NCI-H524 (cell line): ENCODE data around the gene HNMT.
"Not testable (repeated sequence)": the region's sequence is repeated elsewhere in the genome, so short reads cannot be mapped to it uniquely, and the experiment has no call there.

Experiments
- DNase-seq, 2 experiments: peaks; one replicate each; lab custom pipeline; 2025; lab: John Stamatoyannopoulos, UW

HNMT gene

DNA sequence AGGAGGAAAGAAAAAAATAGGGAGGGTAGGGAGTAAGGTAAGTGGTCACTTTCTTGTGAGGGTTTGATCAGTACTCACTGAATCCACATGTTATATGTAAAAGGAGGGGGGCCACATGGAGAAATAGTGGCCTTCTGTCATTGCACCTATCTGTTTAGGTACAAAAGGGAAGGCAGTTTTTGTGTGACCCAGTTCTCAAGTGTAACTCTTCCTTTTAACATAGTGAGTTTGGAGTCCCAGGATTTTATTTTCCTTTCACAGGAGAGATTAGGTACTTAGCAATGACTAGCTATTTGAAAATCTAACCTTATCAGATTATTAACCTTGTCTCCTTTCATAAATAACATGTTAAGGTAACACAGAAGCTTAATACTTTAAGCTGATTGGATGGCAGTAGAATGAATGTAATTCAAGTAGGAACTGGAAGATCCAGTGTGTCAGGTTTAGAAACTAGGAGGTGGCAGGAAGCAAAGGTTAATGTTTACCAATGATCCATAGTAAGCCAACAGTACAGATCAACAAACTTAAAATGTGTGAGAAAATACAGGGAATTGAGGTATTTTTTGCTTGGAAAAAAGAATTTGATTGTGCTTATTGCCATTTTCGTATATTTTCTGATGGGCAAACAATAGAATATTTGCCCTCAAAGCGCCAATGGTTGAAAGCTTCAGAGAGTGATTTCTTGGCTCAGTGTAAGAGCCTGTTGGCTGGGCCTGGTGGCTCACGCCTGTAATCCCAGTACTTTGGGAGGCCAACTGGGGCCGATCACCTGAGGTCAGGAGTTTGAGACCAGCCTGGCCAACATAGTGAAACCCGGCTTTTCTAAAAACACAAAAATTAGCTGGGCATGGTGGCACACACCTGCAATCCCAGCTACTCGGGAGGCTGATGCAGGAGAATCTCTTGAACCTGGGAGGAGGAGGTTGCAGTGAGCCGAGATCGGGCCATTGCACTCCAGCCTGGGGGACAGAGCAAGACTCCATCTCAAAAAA, 11.3 kb downstream of the HNMT start:
- no peak for DNase-seq

DNA sequence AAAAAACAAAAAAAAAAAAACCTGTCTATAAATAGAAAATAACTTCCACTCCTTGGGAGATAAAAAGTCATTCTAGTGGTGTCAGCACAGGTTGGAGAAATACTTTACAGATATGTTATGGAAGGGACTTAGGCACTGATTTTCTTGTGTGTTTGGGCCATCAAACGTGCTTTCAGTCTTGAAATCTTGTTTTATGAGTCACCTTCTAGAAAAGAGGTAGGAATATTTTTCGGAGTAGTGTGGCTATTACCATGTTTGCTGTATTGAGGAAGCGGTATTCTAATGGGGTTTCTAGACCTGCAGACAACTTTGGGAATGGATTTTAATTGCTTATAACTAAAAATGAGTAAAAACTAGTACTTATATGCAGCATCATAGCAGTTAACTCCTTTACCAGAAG, 12.0 kb downstream of the HNMT start:
- DNase-seq: no peak

DNA sequence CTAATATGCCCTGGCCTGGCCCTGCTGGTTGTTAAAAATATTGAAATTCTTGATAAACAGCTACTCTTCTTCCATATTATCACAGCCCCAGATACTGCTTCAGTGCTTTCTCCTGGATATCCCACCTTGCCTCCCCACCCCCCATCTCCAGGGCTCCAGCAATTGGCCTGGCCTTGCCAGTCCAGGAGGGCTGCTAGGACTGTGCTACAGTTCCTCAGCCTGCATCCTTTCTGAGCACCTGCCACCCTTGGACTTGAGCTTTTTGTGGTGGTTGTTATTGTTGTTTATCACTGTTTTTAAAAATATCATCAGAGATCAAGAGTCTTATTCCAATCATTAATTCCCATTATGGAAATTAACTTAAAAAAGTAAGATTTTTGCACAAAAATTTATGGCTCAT, 13.5 kb downstream of the HNMT start:
- DNase-seq: no peak

DNA sequence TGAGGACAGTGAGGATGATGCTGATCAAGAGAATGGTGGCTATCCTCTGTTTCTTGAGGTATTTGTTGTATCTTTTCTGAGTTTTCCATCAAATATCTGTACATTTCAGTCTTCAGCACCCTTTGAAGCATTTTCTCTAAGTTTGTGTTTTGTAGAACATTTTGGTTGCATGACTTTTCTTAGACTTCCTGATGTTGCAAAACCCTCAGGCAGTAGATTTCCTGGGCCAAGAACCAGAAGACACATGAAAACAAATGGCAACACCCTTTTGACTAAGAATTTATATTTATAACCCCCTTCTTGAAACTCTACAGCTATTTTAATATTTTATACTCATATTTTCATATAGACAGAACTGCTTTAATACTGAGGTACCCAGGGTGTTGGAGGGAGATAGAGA, 16.2 kb downstream of the HNMT start:
- no peak for DNase-seq

DNA sequence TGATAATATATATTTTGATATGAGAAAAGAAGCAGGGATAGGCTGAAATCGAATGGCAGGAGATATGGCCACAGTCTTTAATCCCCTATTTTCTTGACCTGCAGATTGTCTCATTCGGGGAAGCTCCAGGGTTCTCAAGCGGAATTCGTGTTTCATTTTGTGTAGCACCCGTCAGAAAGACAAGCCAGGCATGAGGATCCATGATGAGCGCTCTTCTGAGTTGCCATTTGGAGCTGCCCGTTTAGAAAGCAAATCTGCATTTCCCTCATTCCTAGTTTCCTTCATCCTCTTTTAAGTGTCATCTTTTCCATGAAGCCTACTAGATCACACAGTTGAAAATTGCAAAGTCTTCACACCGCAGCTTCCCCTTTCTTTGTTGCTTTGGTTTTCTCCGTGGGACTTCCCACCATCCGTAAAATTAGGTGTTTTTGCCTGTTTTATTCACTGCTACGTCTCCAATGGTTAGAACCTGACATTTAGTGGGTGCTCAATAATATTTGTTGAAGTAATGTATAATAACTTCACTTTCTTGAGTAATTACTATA, 16.9 kb downstream of the HNMT start:
- DNase-seq: no peak

DNA sequence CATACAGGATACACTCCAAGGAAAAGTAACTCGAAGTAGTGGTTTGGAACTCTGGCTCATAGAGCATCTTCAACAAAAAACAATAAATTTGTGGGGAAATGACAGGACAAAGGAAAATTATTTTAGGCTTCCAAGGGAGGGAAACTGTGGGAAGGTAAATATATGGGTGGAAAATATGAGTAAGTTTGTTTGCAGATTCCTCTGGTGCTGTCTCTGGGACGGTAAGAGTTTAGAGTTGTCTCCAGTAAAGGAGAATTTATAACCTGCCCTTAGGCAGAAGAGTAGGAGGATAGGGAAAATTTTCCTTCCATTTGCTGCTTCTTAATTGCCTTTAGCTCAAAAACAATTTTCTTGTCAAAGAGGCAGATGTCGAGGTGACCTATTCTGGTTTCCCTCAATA, 19.3 kb downstream of the HNMT start:
- no peak for DNase-seq

DNA sequence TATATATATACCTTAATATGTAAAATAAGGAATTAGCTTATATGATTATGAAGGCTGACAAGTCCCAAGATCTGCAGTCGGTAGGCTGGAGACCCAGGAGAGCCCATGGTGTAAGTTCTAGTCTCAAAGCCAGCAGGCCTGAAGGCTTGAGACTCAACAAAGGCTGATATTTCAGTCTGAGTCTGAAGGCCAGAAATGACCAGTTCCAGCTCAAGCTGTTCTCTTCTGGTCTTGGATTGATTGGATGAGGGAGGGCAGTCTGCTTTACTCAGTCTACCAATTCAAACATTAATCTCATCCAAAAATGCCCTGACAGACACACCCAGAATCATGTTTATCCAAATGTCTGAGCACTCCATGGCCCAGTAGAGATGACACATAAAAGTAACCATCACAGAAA, 22.0 kb downstream of the HNMT start:
- no peak for DNase-seq

DNA sequence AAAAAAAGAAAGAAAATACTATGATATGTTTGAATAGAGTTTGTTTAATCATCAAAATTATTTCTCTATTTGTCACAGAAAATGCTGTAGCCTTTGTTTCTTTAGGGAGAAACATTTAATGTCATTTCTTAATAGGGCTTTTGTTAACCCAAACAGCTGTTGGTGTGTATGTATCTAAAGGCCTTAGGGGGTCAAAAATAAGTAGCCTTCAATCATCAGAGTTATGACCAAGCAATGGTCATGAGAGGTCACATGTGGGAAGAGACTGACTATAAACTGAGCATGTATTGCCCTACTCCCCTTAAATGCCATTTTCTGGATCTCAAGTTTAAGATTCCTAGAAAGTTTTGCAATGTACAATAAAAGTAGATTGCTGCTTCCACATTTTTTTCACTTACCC, 22.7 kb downstream of the HNMT start:
- no peak for DNase-seq

DNA sequence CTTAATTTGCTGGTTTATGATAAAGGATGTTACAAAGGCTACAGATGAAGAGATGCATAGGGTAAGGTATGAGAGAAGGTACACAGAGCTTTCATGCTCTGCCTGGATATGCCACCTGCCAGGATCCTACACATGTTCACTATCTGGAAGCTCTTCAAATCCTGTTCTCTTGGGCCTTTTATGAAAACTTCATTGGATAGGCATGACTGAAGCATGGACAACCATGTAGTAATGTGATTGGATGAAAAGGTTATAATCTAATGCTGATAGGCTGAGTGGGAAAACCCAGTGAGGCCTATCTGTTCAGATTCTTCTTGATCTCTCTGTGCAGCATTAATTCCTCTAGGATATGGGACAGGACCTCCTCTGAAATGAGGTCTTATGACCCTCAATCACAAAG, 26.8 kb downstream of the HNMT start:
- no peak for DNase-seq

DNA sequence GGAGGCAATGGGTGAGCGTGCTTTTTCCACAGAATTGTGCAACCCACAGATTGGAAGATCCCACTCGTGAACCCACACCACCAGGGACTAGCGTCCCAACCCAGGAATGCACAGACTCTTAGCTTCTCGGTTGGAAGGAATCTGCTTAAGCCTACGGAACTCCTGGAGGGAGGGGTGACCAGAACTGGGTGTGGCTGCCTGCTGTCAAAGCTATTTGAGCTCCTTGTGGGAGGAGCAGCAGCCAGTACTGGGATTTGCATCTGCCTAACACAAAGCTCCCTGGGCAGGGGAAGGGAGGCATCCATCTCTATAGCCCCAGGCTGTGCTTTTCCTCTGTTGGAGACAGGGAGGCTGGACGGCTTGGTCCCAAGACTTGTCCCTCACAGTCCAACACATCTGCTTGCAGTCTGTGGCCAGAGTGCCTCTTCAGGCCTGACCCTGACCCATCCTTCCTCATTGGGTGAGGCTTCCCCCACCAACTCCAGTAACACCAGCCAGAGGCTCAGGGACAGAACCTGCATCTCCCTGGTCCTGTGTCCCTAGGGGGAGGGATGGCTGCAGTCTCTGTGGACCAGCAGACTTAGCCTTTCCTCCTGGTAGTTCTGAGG, 27.9 kb downstream of the HNMT start:
- no peak for DNase-seq

DNA sequence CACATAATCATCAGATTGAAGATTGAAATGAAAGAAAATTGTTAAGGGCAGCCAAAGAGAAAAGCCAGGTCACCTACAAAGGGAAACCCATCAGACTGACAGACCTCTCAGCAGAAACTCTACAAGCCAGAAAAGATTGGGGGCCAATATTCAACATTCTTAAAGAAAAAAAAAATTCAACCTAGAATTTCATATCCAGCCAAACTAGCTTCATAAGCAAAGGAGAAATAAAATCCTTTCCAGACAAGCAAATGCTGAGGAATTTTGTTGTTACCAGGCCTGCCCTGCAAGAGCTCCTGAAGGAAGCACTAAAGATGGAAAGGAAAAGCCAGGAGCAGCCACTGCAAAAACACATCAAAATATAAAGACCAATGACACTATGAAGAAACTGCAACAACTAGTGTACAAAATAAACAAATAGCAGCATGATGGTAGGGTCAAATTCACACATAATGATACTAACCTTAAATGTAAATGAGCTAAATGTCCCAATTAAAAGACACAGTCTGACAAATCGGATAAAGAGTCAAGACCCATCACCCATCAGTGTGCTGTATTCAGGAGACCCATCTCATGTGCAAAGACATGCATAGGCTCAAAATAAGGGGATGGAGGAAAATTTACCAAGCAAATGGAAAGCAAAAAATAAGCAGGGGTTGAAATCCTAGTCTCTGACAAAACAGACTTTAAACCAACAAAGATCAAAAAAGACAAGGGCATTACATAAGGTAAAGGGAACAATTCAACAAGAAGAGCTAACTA, 29.6 kb downstream of the HNMT start:
- DNase-seq: not testable (repeated sequence)

DNA sequence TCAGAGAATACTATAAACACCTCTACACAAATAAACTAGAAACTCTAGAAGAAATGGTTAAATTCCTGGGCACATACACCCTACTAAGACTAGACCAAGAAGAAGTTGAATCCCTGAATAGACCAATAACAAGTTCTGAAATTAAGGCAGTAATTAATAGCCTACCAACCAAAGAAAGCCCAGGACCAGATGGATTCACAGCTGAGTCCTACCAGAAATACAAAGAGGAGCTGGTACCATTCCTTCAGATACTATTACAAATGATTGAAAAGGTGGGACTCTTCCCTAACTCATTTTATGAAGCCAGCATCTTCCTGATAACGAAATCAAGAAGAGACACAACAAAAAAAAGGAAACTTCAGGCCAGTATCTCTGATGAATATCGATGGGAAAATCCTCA, 31.1 kb downstream of the HNMT start:
- DNase-seq: not testable (repeated sequence)

DNA sequence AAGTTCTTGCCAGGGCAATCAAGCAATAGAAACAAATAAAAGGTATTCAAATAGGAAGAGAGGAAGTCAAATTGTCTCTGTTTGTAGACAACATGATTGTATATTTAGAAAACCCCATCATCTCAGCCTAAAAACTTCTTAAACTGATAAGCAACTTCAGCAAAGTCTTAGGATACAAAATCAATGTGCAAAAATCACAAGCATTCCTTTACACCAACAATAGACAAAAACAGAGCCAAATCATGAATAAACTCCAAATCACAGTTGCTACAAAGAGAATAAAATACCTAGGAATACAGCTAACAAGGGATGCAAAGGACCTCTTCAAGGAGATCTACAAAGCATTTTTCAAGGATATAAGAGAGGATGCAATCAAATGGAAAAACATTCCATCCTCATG, 31.9 kb downstream of the HNMT start:
- DNase-seq: not testable (repeated sequence)

DNA sequence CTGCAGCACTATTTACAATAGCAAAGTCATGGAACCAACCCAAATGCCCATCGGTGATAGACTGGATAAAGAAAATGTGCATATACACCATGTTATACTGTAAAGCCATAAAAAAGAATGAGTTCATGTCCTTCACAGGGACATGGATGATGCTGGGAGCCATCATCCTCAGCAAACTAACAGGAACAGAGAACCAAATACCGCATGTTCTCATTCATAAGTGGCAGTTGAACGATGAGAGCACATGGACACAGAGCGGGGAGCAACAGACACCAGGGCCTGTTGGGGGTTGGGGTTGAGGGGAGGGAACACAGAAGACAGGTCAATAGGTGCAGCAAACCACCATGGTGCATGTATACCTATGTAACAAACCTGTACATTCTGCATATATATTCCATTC, 33.5 kb downstream of the HNMT start:
- DNase-seq: no peak

DNA sequence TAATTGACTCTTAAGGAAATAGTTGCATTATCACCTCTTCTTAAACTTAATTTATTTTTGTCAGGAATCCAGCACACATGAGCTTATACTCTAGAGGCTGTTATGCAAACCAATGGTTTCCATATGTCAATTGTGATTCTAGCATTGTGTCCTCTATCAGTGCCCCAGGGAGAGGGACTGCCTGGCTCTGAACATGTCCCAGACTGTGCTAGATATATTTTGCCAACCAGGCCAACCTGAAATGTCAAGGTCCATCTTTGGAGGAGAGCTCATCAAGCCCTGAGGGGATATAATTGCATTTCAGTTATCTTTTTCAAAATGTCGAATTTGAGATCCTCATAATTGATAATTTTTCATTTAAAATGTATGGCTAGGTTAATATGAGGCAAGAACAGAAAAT, 34.2 kb downstream of the HNMT start:
- DNase-seq: no peak

DNA sequence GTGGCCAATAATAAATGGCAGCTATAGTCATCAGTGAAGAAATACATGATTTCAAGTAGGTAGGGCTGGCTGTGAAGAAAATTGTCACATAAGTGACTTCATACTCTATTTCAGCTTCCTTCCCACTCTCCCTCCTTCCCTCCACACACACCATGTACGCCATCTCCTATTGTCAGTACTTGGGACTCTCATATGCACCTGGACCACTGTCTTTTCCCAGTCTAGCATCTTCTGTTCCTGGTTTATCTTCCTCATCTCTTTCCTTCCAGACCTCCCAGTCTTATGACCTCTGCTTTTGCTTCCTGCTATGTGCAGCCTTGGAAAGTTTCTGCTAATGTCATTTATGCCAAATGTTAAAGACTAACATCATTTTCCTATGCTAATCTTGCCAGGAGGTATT, 35.0 kb downstream of the HNMT start:
- DNase-seq: no peak

DNA sequence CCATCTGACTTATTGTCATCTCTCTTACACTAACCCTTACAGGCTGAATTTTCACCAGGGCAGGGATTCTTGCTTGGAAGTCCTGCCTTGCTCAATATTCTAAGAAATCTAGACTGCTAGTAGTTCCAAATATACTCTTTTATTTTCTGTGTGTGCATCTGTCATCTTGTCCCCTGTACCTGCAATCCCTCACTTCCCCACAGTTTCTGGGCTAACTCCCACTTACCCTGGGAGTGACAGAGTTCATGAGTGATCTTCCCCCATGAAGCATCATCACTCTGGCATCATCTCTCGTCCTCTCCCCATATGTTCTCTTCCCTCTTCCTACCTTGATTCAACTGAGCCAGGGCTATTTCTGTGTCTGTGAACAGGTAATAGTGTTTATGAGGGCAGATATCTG, 35.7 kb downstream of the HNMT start:
- no peak for DNase-seq

DNA sequence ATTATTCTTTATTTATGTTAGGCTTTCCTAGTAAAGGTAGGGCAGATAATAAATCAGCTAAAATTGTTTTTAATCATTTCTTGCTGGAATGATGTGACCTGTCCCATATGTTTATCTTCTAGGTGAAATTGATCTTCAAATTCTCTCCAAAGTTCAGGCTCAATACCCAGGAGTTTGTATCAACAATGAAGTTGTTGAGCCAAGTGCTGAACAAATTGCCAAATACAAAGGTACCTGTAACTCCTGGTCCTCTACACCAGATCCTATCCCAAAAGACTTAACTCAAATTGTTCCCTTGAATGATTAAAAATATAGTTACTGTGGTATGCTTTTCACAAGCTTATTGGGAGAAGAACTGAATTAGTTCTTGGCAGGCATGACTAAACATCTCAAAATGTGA, 36.5 kb downstream of the HNMT start:
- no peak for DNase-seq

DNA sequence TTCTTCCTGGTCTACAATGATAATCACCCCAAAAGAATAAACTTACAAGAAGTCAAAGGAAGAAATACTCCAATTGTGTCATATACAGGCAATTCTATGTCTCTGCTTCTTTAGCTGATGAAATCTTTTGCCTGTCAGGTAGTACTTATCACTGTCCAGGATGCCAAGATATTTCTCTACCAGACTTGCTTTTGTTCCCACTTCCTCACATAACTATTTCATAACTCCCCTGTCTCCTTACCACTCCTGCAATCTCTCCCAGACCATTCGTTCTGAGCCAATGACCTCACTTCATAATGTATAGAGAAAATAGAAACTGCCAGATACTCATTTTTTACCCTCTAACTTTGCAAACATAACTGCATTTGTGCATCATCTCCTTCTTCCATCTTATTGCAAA, 39.1 kb downstream of the HNMT start:
- DNase-seq: no peak

DNA sequence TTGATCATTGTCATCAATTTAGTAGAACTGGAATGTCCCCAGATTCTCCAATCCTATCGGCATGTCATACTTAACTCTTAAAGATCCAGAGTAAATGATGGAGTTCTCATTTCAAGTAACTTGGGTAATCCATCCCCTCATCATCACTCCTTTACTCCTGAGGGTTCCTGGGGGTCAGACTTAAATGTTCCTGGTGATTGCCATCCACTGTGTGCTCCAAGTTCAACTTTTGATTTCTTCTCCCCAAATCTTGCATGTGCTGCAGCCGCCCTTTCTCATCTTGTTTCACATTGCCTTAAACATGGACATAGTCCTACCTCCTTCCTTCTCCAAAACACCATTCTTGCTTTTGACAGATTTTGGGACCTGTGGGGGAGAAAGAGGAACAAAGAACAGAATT, 43.2 kb downstream of the HNMT start:
- DNase-seq: no peak

DNA sequence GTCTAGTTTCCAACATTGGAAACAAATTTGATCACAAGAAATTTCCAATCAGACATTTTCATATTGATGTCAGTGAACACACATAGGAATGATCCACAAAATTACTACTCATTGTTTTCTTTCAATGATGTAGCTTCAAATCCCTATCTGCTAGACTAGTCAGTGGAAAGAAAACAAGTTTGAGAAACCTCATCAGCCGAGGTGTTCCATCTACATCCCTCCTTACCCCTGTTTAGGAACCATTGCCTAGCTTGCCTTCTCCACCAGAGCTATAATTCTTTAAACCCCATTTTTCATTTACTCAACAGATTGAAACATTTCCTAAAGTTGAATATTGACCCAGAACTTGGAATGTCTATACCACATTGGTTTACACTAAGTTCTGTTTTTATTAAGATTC, 45.3 kb downstream of the HNMT start:
- DNase-seq: no peak

DNA sequence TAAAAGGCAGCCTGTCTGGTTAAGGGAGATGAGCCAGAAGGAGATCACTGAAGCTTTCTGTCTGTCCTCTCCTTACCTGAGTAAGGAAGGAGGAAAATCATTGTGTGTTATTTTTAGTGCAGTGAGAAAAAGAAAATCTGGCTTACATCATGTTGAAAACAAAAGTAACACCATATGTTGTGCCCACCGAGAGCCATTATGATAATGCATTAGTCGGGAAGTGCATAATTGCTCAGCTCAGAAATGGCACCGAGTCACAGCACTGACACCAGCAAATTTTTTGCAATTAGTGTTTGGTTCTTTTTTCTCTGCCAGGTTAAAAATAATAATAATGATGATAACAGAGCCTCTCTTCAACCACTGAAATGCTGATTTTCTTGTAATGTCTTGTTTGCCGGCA, 46.6 kb downstream of the HNMT start:
- DNase-seq: peak; percentile 44 to 69

DNA sequence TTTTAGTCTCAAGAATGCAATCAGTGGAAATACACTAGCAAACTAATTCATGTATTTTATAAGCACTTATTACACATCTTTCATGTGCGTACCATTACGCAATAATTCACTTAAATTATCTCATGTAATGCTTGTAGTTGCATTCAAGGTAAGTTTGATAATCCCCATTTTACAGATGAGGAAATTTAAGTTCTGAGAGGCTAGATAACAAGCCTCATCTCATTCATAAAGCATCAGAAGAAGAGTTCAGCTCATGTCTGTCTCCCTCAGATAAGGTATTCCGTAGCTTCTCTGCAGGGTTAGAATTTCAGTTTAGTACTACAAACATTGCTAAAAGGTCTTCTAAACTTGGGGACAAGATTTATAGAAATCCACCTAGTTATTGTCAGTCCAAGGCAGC, 47.8 kb downstream of the HNMT start:
- no peak for DNase-seq
